Left lung (tissue), 10 donors: Measurements from ENCODE around the gene LDLRAD2. TPM values are rescaled to one million over a fixed set of nuclear protein-coding genes. Genes with fewer than 3 reads are reported as not detected.

Source experiments
- ATAC-seq: fragments of 200-7000 bp; cut with Tn5 transposase; one replicate; pipeline ENCODE4 v1.9.1; 2020; ENCODE audit warnings: moderate library complexity
- DNase-seq, 4 donors: peaks; one replicate each; pipeline ENCODE4 v3.0.0-alpha.2; 2013 to 2020
- H3K27ac ChIP-seq, 2 donors: fragments of 200-600 bp; sonication (generic) in 1 of 2; one replicate each; pipeline versions ENCODE4 v1.5.0 to v1.8.0; 2020 to 2021
- H3K27me3 ChIP-seq, 2 donors: fragments of 200-600 bp; sonication (generic) in 1 of 2; one replicate each; pipeline versions ENCODE4 v1.5.0 to v1.8.0; 2020 to 2021
- H3K36me3 ChIP-seq, 2 donors: fragments of 200-600 bp; sonication (generic) in 1 of 2; one replicate each; pipeline versions ENCODE4 v1.5.0 to v1.8.0; 2020 to 2021
- H3K4me1 ChIP-seq, 2 donors: fragments of 200-600 bp; one replicate each; pipeline ENCODE4 v1.8.0; 2021
- H3K4me3 ChIP-seq, 2 donors: fragments of 200-600 bp; sonication (generic) in 1 of 2; one replicate each; pipeline versions ENCODE4 v1.5.0 to v1.8.0; 2020 to 2021; ENCODE audit warnings: mild to moderate bottlenecking in 1 of 2
- H3K9me3 ChIP-seq, 2 donors: fragments of 200-600 bp; sonication (generic) in 1 of 2; one replicate each; pipeline versions ENCODE4 v1.5.0 to v1.8.0; 2020 to 2021
- intact Hi-C, 2 donors: fragments of 100-400 bp; cut with DNase I; formaldehyde crosslinking; loops; one replicate each; pipeline versions ENCODE4 v1.11.2 to v1.14.2; 2022
- polyA plus RNA-seq, 6 donors: library from polyadenylated mRNA; unstranded; fragments of 120-200 nt; gene quantifications; one replicate each; pipeline ENCODE4 v1.2.1, GENCODE V29; 2013; ENCODE audit not compliant: insufficient read length in 6 of 6
- total RNA-seq, 2 donors: library from RNA; stranded (reverse); fragmentation: NEBNext Ultra II Directional; extraction: Animal tissue kit (Norgen Biotek cat#: 25700); gene quantifications; one replicate each; pipeline ENCODE4 v1.2.1, GENCODE V29; 2021
- TF ChIP-seq, protein P1 (sequence below), 2 donors: fragments of 200-600 bp; sonication (generic) in 1 of 2; IDR thresholded peaks; one replicate each; pipeline versions ENCODE4 v1.5.0 to v1.8.0; 2021; ENCODE audit warnings: antibody characterized with exemption in 2 of 2
- donor health status: DM: no; HTN: yes; CAD: no.
- donor health status: DM: no; HTN: no; CAD: no.

Gene LDLRAD2
- total and polyA plus RNA-seq, 8 donors = 0.10 to 5.9 (median 5.1) TPM

DNA sequence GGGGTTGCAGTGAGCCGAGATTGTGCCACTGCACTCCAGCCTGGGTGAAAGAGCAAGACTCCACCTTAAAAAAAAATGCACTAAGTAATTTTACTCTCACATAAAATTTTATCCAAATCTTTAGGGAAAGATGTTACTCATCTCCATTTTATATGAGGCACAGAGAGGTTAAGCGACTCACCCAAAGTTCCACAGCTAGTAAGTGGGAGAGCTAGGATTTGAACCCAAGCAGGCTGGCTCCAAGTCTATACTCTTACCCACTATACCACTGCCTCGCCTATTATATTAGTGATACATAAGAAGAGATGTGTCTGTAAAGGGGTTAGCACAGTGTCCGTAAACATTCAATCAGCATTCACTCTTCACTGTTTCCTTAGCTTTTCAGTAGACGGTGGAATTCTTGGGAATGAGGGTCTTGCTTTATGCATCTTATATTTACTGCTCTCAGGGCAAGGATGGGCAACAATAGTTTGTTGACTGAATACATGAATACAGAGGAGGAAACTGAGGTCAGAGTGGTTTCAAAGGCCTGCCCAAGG lies 15.1 kb downstream of the LDLRAD2 start:
- TF ChIP-seq, protein P1, sequence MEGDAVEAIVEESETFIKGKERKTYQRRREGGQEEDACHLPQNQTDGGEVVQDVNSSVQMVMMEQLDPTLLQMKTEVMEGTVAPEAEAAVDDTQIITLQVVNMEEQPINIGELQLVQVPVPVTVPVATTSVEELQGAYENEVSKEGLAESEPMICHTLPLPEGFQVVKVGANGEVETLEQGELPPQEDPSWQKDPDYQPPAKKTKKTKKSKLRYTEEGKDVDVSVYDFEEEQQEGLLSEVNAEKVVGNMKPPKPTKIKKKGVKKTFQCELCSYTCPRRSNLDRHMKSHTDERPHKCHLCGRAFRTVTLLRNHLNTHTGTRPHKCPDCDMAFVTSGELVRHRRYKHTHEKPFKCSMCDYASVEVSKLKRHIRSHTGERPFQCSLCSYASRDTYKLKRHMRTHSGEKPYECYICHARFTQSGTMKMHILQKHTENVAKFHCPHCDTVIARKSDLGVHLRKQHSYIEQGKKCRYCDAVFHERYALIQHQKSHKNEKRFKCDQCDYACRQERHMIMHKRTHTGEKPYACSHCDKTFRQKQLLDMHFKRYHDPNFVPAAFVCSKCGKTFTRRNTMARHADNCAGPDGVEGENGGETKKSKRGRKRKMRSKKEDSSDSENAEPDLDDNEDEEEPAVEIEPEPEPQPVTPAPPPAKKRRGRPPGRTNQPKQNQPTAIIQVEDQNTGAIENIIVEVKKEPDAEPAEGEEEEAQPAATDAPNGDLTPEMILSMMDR (IDR thresholded peaks at IDR 0.05) = no peak
- Histone ChIP-seq H3K9me3 (no peaks in the 10 kb centered on the region), H3K27ac (no peak overlapping the region), H3K4me3 (no peak overlapping the region), H3K27me3 (no peaks in the 10 kb centered on the region), H3K4me1 (no peaks in the 10 kb centered on the region), H3K36me3 (peaks cover 0 to 95% of the 10 kb centered on the region in 2 donors)
- intact Hi-C loops = no loop called here
- no peak for ATAC-seq
- no peak for DNase-seq

DNA sequence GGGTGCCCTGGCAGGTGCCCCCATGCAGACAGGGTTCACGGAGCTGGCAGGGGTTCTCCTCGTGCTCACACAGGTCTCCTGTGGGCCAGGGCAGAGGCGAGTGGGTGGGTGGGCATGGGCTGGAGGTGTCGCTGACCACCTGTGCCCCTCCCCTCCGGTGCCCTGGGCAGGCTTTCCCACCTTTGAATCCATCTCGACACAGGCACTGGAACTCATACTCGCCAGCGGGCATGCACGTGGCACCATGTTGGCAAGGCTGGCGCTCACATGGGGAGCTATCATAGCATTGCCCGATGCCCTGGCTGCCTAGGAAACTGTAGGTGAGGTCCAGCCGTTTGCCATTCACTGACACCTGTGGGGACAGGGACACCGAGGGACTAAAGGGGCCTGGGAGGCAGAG lies 16.0 kb downstream of the LDLRAD2 start:
- Histone ChIP-seq H3K27me3 (no peaks in the 10 kb centered on the region), H3K4me3 (no peak overlapping the region), H3K27ac (no peak overlapping the region), H3K4me1 (no peaks in the 10 kb centered on the region), H3K9me3 (no peaks in the 10 kb centered on the region), H3K36me3 (peaks cover 0 to 95% of the 10 kb centered on the region in 2 donors)
- ATAC-seq = no peak
- no peak for DNase-seq
- intact Hi-C loops = no loop called here
- TF ChIP-seq, protein P1 (IDR thresholded peaks at IDR 0.05) = no peak

- Histone ChIP-seq H3K4me1 (no peaks in the 10 kb centered on the region), H3K4me3 (no peak overlapping the region), H3K9me3 (peaks cover 0 to 3% of the 10 kb centered on the region in 2 donors), H3K27me3 (no peaks in the 10 kb centered on the region), H3K36me3 (peaks cover 0 to 95% of the 10 kb centered on the region in 2 donors), H3K27ac (no peak overlapping the region)
- DNase-seq (no peak), ATAC-seq (no peak)
- intact Hi-C loops = no loop called here
- TF ChIP-seq, protein P1 (IDR thresholded peaks at IDR 0.05) = no peak
Measured at GRCh38 chr1:21828506-21829210, 16.6 kb downstream of the LDLRAD2 start.

- H3K9me3 ChIP-seq = peaks cover 0 to 9% of the 10 kb centered on the region in 2 donors
- intact Hi-C loops = no loop called here
- H3K27me3 ChIP-seq = no peaks in the 10 kb centered on the region
- H3K4me1 ChIP-seq = no peaks in the 10 kb centered on the region
- TF ChIP-seq, protein P1 (IDR thresholded peaks at IDR 0.05) = no peak
- DNase-seq (no peak), ATAC-seq (no peak)
- no peak overlapping the region for H3K27ac ChIP-seq
- peaks cover 0 to 95% of the 10 kb centered on the region in 2 donors for H3K36me3 ChIP-seq
- H3K4me3 ChIP-seq = no peak overlapping the region
Measured at GRCh38 chr1:21829294-21829693, 17.2 kb downstream of the LDLRAD2 start.

- no peaks in the 10 kb centered on the region for H3K27me3 ChIP-seq
- intact Hi-C loops = no loop called here
- TF ChIP-seq, protein P1 (IDR thresholded peaks at IDR 0.05) = no peak
- H3K36me3 ChIP-seq = peaks cover 0 to 96% of the 10 kb centered on the region in 2 donors
- peak in 1 of 4 donors; percentile 61 for DNase-seq
- H3K4me1 ChIP-seq = no peaks in the 10 kb centered on the region
- H3K4me3 ChIP-seq = no peak overlapping the region
- ATAC-seq = peak; percentile 4
- no peak overlapping the region for H3K27ac ChIP-seq
- H3K9me3 ChIP-seq = peaks cover 0 to 16% of the 10 kb centered on the region in 2 donors
Measured at GRCh38 chr1:21830792-21831453, 18.9 kb downstream of the LDLRAD2 start.
